HG03432 (cell line): ENCODE data around the gene B4GALT2.
A peak's percentile ranks its signal among the peaks of the same experiment; 100 is the strongest.

ENCODE experiments used
- ATAC-seq: cut with Tn5 transposase; IDR thresholded peaks from one replicate; pipeline ENCODE4 v1.9.1; 2021; ENCODE audit warnings: mild to moderate bottlenecking, moderate library complexity; ENCODE audit not compliant: unreplicated experiment

The B4GALT2 gene, protein sequence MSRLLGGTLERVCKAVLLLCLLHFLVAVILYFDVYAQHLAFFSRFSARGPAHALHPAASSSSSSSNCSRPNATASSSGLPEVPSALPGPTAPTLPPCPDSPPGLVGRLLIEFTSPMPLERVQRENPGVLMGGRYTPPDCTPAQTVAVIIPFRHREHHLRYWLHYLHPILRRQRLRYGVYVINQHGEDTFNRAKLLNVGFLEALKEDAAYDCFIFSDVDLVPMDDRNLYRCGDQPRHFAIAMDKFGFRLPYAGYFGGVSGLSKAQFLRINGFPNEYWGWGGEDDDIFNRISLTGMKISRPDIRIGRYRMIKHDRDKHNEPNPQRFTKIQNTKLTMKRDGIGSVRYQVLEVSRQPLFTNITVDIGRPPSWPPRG

DNA sequence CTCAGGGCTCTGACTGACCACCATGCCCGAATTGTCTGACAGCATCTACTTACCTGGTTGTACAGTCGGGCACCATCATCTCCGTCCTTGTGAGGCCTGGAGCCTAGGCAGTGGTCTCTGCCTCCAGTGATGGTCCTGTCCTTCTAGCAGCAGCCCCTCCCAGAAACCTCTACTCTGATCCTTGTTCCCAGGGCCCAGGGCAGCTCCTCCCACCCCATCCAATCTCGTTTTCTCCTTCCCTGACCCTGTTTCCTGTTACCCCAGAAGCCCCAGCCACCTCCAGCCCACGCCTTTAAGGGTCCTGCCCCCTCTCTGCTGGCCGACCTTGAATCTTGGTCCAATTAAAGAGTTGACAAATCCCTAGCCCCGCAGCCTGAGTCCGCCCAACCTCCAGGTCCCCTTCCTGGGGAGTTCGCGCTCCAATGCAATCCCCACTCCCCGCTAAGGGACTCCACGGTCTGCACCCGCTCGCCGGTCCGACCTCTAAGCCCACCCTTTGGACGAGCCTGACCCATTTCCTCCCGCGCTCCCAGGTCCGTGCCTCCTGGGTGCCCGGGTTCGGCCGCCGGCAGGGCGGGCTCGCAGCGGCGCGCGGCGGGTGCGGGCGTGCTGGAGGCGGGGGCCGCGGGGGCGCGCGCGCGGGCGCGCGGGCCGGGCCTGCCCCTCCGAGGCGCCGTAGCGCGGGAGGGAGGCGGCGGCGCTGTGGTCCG, at the start of gene B4GALT2:
Gene B4GALT2 (plus strand): TSS at position 660 of the 710 bp plus-strand sequence. CDS start 1,951 bp downstream, outside the sequence.
- ATAC-seq, result no peak

DNA sequence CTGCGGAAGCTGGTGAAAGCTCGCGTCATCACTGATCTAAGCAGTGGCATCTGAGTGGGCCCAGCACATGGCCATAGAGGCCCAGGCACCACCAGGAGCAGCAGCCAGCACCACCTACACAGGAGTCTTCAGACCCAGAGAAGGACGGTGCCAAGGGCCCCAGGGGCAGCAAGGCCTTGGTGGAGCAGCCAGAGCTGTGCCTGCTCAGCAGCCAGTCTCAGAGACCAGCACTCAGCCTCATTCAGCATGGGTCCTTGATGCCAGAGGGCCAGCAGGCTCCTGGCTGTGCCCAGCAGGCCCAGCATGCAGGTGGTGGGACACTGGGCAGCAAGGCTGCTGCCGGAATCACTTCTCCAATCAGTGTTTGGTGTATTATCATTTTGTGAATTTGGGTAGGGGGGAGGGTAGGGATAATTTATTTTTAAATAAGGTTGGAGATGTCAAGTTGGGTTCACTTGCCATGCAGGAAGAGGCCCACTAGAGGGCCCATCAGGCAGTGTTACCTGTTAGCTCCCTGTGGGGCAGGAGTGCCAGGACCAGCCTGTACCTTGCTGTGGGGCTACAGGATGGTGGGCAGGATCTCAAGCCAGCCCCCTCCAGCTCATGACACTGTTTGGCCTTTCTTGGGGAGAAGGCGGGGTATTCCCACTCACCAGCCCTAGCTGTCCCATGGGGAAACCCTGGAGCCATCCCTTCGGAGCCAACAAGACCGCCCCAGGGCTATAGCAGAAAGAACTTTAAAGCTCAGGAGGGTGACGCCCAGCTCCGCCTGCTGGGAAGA, 48.7 kb upstream of the B4GALT2 start:
- no peak for ATAC-seq

DNA sequence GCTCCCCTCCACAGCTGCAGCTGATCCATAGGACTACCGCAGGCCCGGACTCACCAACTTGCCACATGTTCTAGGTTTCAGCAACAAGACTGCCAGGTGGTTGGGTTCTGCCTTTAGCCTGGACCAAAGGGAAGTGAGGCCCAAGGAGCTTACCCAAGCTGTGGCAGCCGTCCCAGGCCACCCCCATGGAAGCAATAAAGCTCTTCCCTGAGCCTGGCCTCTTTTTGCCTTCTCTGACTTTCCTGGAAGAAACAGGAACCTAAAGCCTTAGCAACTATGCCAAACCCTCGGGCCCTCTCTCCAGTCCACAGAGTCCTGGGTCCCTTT, 48.1 kb upstream of the B4GALT2 start:
- ATAC-seq, result no peak

DNA sequence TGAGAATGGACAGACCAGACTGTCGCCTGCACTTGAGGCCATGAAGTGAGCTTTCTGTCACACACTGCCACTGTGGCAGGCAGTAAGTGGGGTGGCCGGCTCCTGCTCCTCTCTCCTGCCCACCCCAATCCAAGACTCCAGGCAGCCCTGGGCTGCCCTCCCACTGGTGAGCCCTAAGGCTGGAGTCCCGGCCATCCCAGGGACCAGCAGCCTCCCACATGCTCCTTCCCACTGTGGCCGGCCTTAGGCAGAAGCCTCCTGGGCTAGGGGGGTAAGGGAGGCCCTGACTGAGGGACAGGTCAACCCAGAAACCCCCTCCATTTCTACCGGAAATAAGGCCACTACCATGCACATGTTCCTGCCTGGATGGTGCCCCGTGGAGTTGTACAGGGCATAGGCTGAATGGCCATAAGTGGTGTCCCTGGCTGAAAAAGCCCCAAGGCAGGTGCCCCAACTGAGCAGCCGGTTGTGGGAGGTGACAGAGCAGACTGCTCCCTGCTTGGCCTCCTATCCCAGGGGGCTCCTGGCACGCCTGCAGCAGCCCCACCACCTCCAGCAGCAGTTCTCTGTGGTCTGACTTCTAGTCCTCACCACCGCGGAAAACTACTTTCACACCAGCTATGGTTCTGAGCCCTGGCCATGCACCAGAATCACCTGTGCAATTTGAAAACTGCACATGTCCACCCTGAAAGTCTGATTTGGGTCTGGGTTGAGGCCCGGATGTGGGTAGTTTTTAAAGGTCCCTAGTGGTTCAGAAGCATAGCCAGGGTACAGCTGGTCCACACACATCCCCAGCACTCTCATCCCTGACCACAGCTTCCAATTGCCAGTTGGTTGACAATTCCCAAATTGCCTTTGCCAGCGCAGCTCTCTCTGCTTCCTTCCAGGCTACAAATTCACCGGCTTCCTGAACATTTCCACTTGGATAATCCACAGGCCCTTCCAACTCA, 47.0 kb upstream of the B4GALT2 start:
- no peak for ATAC-seq

DNA sequence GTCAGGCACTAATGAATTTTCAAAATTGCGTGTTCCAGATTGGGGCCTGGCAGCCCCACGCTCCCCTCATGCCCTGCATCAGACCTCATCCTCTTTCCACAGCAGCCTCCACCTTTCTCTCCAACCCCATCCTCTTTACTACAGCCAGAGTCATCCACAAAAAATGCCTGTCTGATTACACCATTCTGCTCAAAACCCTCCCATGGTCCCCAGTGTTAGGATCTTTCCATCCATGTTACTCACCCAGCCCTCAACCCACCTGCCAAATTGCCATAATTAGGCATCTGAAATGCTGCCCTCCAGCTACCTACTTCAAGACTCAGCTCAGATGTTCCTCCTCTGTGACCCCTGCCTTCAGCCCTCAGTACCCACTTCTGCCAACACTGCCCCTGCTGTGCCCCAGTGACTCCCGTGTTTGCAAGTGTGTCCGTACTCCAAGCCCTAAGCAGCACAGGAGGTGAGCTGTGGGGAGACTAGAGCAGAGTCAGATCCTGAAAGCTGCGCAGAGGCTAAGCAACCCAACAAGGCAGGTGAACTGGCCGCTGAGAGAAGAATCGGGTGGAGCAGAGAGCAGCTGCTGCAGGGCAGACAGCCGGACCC, 46.1 kb upstream of the B4GALT2 start:
- no peak for ATAC-seq

DNA sequence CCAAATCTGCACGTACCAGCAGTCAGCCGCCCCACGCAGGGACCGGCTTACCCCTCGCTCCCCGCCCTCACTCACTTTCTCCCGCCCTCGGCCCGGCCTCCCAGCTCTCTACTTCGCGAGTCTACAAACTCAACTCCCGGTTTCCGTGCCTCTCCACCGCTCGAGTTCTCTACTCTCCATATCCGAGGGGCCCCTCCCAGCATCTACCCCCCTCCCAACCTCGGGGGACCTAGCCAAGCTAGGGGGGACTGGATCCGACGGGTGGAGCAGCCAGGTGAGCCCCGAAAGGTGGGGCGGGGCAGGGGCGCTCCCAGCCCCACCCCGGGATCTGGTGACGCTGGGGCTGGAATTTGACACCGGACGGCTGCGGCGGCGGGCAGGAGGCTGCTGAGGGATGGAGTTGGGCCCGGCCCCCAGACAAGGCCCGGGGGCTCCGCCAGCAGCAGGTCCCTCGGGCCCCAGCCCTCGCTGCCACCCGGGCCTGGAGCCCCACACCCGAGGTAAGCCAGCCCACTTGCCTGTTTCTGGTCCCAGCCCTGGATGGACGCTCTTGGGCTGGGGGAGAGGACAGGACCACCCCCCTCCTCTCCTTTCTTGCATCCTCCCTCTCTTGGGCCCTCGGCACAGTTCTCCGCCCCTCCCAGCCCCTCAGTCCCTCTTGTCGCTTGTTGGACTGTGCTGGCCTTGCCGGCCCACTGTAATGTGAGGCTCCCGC, 45.5 kb upstream of the B4GALT2 start, which contains the start of gene ARTN:
Gene ARTN (plus strand): TSS at position 416 of the 715 bp plus-strand sequence. CDS start 1,856 bp downstream, outside the sequence.
- no peak for ATAC-seq

DNA sequence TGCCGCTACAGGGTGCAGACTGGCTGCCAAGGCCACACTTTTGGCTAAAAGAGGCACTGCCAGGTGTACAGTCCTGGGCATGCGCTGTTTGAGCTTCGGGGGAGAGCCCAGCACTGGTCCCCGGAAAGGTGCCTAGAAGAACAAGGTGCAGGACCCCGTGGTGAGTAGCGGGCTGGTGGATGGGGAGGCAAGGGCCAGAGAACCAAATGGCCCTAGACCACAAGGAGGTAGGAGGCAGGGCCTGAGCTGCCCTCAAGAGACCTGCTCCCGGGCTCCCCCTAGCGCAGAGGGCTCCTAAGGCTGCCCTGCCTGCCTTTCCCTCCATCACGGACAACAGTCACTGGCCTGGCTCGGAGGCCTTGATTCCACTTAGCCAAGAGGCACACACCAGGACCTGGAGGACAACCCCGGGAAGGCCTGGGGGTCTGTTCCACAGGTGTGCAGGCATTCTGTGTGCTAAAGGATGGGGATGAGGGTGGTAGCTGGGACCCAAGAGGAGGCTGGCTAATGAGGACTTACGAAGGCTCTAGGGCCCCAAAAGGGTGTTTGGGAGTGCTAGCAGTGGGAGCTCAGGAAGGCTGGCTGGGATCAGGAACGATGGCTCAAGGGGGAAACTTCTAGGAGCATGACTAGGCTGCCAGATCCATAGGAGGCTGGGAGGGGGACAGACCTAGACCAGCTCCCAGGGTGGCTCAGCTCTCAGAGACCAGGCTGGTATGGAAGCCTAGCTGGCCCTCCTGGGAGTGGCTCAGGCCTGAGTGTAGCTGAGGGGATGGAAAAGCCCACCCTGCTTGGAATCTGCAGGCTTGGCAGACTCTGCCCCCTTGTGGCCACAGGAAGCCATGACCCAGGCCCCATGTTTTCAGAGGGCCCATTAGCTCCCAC, 44.7 kb upstream of the B4GALT2 start:
- ATAC-seq, result peak; percentile 42

DNA sequence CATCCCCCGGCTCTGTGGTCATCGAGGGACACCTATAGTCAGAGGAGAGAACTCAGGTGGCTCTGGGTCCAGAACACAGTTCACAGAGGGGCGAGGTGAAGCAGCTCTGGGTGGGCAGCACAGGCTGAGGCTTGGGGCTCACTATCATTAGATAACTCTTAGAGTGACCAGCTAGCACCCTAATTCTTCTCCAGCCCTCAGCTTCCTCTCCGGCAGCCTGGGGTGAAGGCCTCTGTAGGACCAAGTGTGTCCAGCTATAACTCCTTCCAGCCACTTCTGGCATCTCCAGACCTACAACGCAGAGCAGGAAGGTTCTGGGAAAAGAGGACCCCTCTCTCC, 44.1 kb upstream of the B4GALT2 start:
- ATAC-seq, result no peak

DNA sequence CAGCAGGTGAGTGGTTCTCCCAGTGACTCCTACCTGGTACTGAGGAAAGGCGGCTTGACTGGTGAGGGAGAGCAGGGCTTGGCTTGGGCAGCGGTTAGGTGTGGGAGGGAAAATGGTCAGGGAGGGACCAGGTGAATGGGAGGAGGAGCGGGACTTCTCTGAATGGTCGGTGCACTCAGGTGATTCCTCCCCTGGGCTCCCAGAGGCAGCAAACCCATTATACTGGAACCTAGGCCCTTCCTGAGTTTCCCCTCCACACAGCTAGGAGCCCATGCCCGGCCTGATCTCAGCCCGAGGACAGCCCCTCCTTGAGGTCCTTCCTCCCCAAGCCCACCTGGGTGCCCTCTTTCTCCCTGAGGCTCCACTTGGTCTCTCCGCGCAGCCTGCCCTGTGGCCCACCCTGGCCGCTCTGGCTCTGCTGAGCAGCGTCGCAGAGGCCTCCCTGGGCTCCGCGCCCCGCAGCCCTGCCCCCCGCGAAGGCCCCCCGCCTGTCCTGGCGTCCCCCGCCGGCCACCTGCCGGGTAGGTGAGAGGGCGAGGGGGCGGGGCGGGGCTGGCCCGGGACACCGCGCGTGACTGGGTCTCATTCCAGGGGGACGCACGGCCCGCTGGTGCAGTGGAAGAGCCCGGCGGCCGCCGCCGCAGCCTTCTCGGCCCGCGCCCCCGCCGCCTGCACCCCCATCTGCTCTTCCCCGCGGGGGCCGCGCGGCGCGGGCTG, 43.1 kb upstream of the B4GALT2 start:
- no peak for ATAC-seq

DNA sequence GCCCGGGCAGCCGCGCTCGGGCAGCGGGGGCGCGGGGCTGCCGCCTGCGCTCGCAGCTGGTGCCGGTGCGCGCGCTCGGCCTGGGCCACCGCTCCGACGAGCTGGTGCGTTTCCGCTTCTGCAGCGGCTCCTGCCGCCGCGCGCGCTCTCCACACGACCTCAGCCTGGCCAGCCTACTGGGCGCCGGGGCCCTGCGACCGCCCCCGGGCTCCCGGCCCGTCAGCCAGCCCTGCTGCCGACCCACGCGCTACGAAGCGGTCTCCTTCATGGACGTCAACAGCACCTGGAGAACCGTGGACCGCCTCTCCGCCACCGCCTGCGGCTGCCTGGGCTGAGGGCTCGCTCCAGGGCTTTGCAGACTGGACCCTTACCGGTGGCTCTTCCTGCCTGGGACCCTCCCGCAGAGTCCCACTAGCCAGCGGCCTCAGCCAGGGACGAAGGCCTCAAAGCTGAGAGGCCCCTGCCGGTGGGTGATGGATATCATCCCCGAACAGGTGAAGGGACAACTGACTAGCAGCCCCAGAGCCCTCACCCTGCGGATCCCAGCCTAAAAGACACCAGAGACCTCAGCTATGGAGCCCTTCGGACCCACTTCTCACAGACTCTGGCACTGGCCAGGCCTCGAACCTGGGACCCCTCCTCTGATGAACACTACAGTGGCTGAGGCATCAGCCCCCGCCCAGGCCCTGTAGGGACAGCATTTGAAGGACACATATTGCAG, 42.4 kb upstream of the B4GALT2 start:
- ATAC-seq, result no peak

DNA sequence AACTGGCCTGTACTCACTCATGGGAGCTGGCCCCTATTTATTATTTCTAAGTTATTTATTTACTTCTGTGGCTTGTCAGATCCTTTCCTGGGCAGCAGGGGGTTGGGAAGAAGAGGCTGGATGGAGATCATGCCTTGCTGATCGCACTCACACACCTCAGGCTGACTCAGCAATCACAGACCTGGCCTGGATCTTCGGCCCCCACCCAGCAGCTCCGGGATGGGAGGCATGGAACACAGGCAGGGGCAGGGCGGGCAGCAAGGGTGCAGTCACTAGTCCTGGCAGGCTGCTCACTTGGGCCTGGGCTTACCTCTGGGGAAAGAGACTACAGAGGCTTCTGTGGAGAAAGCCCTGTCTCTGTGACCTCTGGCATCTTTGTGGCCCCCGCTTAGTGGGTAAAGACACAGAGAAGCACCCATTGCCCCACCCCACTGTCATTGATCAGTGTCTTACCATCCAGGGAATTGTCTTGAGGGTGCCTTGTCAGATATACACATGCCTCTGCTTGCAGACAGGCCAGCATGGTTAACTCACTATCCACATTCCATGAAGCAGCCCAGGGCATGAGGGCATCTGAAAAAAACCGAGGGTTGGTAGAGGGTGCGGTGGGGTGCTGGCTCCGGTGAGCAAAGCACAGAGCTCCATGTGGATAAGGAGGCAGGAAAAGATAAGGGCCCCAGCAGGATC, 41.7 kb upstream of the B4GALT2 start:
- ATAC-seq, result no peak

DNA sequence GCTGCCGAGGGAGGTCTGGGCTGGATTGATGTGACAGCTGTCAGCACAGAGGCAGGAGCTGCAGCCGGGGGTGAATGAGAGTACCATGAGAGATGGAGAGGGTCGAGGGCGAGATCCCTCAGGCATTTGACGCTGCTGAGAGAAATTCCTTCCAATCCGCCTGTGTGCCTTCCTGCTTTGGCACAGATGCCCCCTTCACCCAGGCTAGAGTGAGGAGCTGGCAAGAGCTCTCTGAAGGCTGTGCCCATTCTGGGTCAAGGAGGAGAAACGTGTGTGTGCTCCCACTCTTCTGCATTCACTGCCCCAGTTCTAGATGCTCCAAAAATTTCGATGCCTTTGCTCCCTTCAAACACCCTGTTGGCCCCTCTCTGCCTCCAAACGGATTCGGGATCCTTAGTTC, 40.6 kb upstream of the B4GALT2 start:
- no peak for ATAC-seq

DNA sequence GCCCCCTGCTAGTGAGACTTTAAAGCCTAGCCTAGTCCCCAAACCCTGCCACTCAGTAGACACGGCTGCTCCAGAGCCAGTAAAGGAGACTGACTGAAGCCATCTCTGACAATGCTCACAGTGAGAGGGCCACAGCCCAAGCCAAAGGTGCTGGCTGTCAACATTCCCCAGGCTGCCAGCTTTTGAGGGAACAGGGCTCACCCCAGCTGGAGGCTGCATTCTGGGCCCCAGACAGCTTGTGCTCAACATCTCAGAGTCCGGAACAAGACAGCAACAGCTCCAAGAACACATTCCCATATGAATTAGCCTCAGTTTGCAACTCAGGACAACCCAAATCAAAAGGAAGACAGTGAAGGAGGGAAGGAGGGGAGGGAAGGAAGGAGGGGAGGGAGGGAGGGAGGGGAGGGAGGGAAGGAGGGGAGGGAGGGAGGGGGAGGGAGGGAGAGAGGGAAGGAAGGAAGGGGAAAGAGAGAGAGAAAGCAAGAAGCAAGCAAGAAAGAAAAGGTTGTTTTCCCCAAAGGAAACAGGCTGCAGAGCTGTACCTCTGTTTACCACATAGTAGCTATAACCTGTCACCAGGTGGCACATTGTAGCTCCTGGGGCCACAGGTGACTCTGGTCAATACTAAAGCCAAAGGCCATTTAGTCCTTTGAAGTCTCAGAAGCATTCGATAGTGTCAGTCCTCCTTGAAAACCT, 40.0 kb upstream of the B4GALT2 start:
- no peak for ATAC-seq

DNA sequence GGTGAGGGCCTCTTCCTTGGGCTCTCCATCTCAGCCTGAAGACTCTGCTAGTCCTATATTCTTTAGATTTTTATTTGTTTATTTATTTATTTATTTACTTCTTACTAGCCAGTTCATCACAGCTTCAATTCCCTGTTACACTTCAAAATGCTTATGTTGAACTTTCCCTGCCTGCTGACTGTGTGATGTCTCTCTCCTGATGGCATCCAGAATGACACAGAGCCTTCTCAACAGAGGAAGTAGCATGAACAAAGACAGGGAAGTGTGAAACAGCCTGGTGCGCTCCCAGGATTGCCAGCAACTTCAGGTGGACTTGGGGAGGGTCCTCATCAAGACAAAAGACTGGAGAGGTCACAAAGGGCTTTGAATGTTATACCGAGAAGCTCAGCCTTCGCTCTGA, 36.6 kb upstream of the B4GALT2 start:
- ATAC-seq, result no peak

DNA sequence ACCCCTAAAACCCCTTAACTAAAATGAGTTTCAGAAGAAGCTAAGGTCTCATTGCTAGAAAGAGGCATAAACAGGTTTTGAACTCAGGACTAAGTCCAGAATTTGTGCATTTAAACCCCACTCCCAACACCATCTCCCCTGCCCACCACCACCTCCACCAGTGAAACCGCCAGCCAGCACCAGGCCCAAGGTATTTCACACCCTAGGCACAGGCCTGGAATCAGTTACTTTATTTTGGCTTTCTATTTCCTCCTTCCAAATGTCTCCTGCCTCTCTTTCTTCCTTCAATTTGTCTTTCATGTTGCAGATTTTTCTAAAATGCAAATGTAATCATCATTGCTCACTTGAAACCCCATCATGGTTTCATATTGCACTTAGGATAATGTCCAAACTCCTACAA, 34.1 kb upstream of the B4GALT2 start:
- ATAC-seq, result no peak

DNA sequence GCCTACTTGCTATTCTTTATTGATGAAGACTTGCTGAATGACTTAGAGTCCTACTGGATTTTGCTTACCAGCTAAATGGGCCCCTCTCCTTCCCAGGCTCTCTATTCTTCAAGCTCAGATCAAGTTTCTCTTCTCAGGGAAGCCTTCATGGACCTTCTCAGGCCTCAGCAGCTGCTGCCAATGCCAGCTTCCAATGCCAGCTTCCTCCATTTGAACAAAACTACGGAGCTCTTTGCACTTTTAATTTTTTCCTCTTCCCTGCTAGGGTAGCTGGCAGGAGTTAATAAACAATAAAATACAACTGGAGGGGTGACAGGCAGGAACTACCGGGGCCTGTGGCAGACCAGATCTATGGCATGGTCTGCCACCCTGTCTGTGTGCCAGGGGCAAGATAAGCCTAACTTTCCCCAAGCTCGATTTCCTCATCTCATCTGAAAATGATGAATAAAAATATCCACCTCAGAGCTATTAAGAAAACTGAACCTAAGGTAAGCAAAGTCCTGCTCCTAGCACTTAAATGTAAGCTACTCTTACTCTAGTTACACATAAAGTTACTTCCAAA, 33.3 kb upstream of the B4GALT2 start:
- no peak for ATAC-seq
